ENCODE data around the gene GIMAP6.
"Not testable (repeated sequence)": the region's sequence is repeated elsewhere in the genome, so short reads cannot be mapped to it uniquely, and the experiment has no call there.

Gene GIMAP6

GRCh38 chr7:150612925-150613324 is 19.3 kb downstream of the GIMAP6 start:
- Histone ChIP-seq H3K36me3 (ENCODE audit: control insufficient read depth, insufficient read depth, low read length) (no peaks in the 10 kb centered on the region), H3K9ac (ENCODE audit: low read depth, low read length) (no peak overlapping the region), H3K9me3 (ENCODE audit: control insufficient read depth, insufficient read depth, low read length) (no peaks in the 10 kb centered on the region), H3K4me1 (ENCODE audit: control insufficient read depth, insufficient read depth, low read length) (no peaks in the 10 kb centered on the region), H3K4me3 (ENCODE audit: low read depth, low read length) (no peak overlapping the region), H3K27me3 (ENCODE audit: control insufficient read depth, insufficient read depth, low read length) (no peaks in the 10 kb centered on the region)

GRCh38 chr7:150610233-150610632 is 22.0 kb downstream of the GIMAP6 start:
- Histone ChIP-seq H3K9ac (ENCODE audit: low read depth, low read length) (no peak overlapping the region), H3K9me3 (ENCODE audit: control insufficient read depth, insufficient read depth, low read length) (no peaks in the 10 kb centered on the region), H3K4me3 (ENCODE audit: low read depth, low read length) (no peak overlapping the region), H3K27me3 (ENCODE audit: control insufficient read depth, insufficient read depth, low read length) (no peaks in the 10 kb centered on the region), H3K4me1 (ENCODE audit: control insufficient read depth, insufficient read depth, low read length) (no peaks in the 10 kb centered on the region), H3K36me3 (ENCODE audit: control insufficient read depth, insufficient read depth, low read length) (no peaks in the 10 kb centered on the region)

GRCh38 chr7:150603600-150603999 is 28.6 kb downstream of the GIMAP6 start:
- H3K9me3 ChIP-seq (ENCODE audit: control insufficient read depth, insufficient read depth, low read length); H3K36me3 ChIP-seq (ENCODE audit: control insufficient read depth, insufficient read depth, low read length); H3K27me3 ChIP-seq (ENCODE audit: control insufficient read depth, insufficient read depth, low read length); H3K4me1 ChIP-seq (ENCODE audit: control insufficient read depth, insufficient read depth, low read length); H3K4me3 ChIP-seq (ENCODE audit: low read depth, low read length); H3K9ac ChIP-seq (ENCODE audit: low read depth, low read length): not testable (repeated sequence)

GRCh38 chr7:150595361-150595760 is 36.8 kb downstream of the GIMAP6 start:
- H3K4me1 ChIP-seq (ENCODE audit: control insufficient read depth, insufficient read depth, low read length): no peaks in the 10 kb centered on the region
- H3K4me3 ChIP-seq (ENCODE audit: low read depth, low read length): no peak overlapping the region
- H3K9ac ChIP-seq (ENCODE audit: low read depth, low read length): no peak overlapping the region
- no peaks in the 10 kb centered on the region for H3K9me3 ChIP-seq (ENCODE audit: control insufficient read depth, insufficient read depth, low read length)
- no peaks in the 10 kb centered on the region for H3K36me3 ChIP-seq (ENCODE audit: control insufficient read depth, insufficient read depth, low read length)
- H3K27me3 ChIP-seq (ENCODE audit: control insufficient read depth, insufficient read depth, low read length): no peaks in the 10 kb centered on the region

- Histone ChIP-seq H3K9me3 (ENCODE audit: control insufficient read depth, insufficient read depth, low read length) (no peaks in the 10 kb centered on the region), H3K9ac (ENCODE audit: low read depth, low read length) (no peak overlapping the region), H3K4me3 (ENCODE audit: low read depth, low read length) (no peak overlapping the region), H3K27me3 (ENCODE audit: control insufficient read depth, insufficient read depth, low read length) (no peaks in the 10 kb centered on the region), H3K4me1 (ENCODE audit: control insufficient read depth, insufficient read depth, low read length) (no peaks in the 10 kb centered on the region), H3K36me3 (ENCODE audit: control insufficient read depth, insufficient read depth, low read length) (no peaks in the 10 kb centered on the region)
Measured at GRCh38 chr7:150594805-150595204, 37.4 kb downstream of the GIMAP6 start.

- Histone ChIP-seq H3K4me3 (ENCODE audit: low read depth, low read length) (no peak overlapping the region), H3K27me3 (ENCODE audit: control insufficient read depth, insufficient read depth, low read length) (peaks cover 2% of the 10 kb centered on the region), H3K4me1 (ENCODE audit: control insufficient read depth, insufficient read depth, low read length) (no peaks in the 10 kb centered on the region), H3K36me3 (ENCODE audit: control insufficient read depth, insufficient read depth, low read length) (no peaks in the 10 kb centered on the region), H3K9me3 (ENCODE audit: control insufficient read depth, insufficient read depth, low read length) (no peaks in the 10 kb centered on the region), H3K9ac (ENCODE audit: low read depth, low read length) (no peak overlapping the region)
Measured at GRCh38 chr7:150587551-150587950, 44.6 kb downstream of the GIMAP6 start.

- no peaks in the 10 kb centered on the region for H3K4me1 ChIP-seq (ENCODE audit: control insufficient read depth, insufficient read depth, low read length)
- H3K4me3 ChIP-seq (ENCODE audit: low read depth, low read length): no peak overlapping the region
- H3K9me3 ChIP-seq (ENCODE audit: control insufficient read depth, insufficient read depth, low read length): no peaks in the 10 kb centered on the region
- no peaks in the 10 kb centered on the region for H3K36me3 ChIP-seq (ENCODE audit: control insufficient read depth, insufficient read depth, low read length)
- H3K9ac ChIP-seq (ENCODE audit: low read depth, low read length): no peak overlapping the region
- peaks cover 2% of the 10 kb centered on the region for H3K27me3 ChIP-seq (ENCODE audit: control insufficient read depth, insufficient read depth, low read length)
Measured at GRCh38 chr7:150586785-150587152, 45.4 kb downstream of the GIMAP6 start.

- no peaks in the 10 kb centered on the region for H3K9me3 ChIP-seq (ENCODE audit: control insufficient read depth, insufficient read depth, low read length)
- no peaks in the 10 kb centered on the region for H3K36me3 ChIP-seq (ENCODE audit: control insufficient read depth, insufficient read depth, low read length)
- H3K4me1 ChIP-seq (ENCODE audit: control insufficient read depth, insufficient read depth, low read length): no peaks in the 10 kb centered on the region
- H3K27me3 ChIP-seq (ENCODE audit: control insufficient read depth, insufficient read depth, low read length): peaks cover 2% of the 10 kb centered on the region
- H3K9ac ChIP-seq (ENCODE audit: low read depth, low read length): no peak overlapping the region
- no peak overlapping the region for H3K4me3 ChIP-seq (ENCODE audit: low read depth, low read length)
Measured at GRCh38 chr7:150586068-150586784, 46.0 kb downstream of the GIMAP6 start.

- H3K27me3 ChIP-seq (ENCODE audit: control insufficient read depth, insufficient read depth, low read length): peaks cover 2% of the 10 kb centered on the region
Measured at GRCh38 chr7:150585199-150585598, 47.0 kb downstream of the GIMAP6 start.

GRCh38 chr7:150580638-150581394 is 51.4 kb downstream of the GIMAP6 start:
- Histone ChIP-seq H3K9ac (ENCODE audit: low read depth, low read length) (no peak overlapping the region), H3K4me1 (ENCODE audit: control insufficient read depth, insufficient read depth, low read length) (no peaks in the 10 kb centered on the region), H3K27me3 (ENCODE audit: control insufficient read depth, insufficient read depth, low read length) (peaks cover 2% of the 10 kb centered on the region), H3K36me3 (ENCODE audit: control insufficient read depth, insufficient read depth, low read length) (no peaks in the 10 kb centered on the region), H3K4me3 (ENCODE audit: low read depth, low read length) (no peak overlapping the region), H3K9me3 (ENCODE audit: control insufficient read depth, insufficient read depth, low read length) (no peaks in the 10 kb centered on the region)

More at GRCh38 chr7:150585199-150585598, 47.0 kb downstream of the GIMAP6 start:
- Histone ChIP-seq H3K9ac (ENCODE audit: low read depth, low read length) (no peak overlapping the region), H3K4me1 (ENCODE audit: control insufficient read depth, insufficient read depth, low read length) (no peaks in the 10 kb centered on the region), H3K36me3 (ENCODE audit: control insufficient read depth, insufficient read depth, low read length) (no peaks in the 10 kb centered on the region), H3K4me3 (ENCODE audit: low read depth, low read length) (no peak overlapping the region), H3K9me3 (ENCODE audit: control insufficient read depth, insufficient read depth, low read length) (no peaks in the 10 kb centered on the region)

- not testable (repeated sequence) for H3K27me3 ChIP-seq (ENCODE audit: control insufficient read depth, insufficient read depth, low read length)
Measured at GRCh38 chr7:150579979-150580637, 52.1 kb downstream of the GIMAP6 start.

More at GRCh38 chr7:150579979-150580637, 52.1 kb downstream of the GIMAP6 start:
- not testable (repeated sequence) for H3K36me3 ChIP-seq (ENCODE audit: control insufficient read depth, insufficient read depth, low read length); H3K9me3 ChIP-seq (ENCODE audit: control insufficient read depth, insufficient read depth, low read length); H3K4me3 ChIP-seq (ENCODE audit: low read depth, low read length); H3K4me1 ChIP-seq (ENCODE audit: control insufficient read depth, insufficient read depth, low read length); H3K9ac ChIP-seq (ENCODE audit: low read depth, low read length)

Measured in iPS-15b (cell line).